NCI-H187 (cell line): ENCODE data around the gene SCLY.

Experiments
- DNase-seq, 2 experiments: peaks; one replicate each; lab custom pipeline; 2025; lab: John Stamatoyannopoulos, UW

Gene SCLY

GRCh38 chr2:238140721-238141540 is 80.1 kb downstream of the SCLY start:
- no peak for DNase-seq

GRCh38 chr2:238141541-238142318 is 80.9 kb downstream of the SCLY start:
- DNase-seq: no peak

GRCh38 chr2:238142382-238143205 is 81.8 kb downstream of the SCLY start:
- DNase-seq: no peak

- DNase-seq: no peak
Measured at GRCh38 chr2:238143239-238143951, 82.6 kb downstream of the SCLY start.

- DNase-seq: no peak
Measured at GRCh38 chr2:238144262-238144661, 83.5 kb downstream of the SCLY start.

- no peak for DNase-seq
Measured at GRCh38 chr2:238145046-238145445, 84.2 kb downstream of the SCLY start.

GRCh38 chr2:238145851-238146250 is 85.0 kb downstream of the SCLY start:
- no peak for DNase-seq

- no peak for DNase-seq
Measured at GRCh38 chr2:238146884-238147544, 86.2 kb downstream of the SCLY start.

- DNase-seq: no peak
Measured at GRCh38 chr2:238148981-238149380, 88.2 kb downstream of the SCLY start.
